Keratinocyte (primary cell): Measurements from ENCODE around the gene FAM13B. TPM values are rescaled to one million over a fixed set of nuclear protein-coding genes. Genes with fewer than 3 reads are reported as not detected.

Source experiments
- DNase-seq: peaks from one replicate; pipeline ENCODE4 v3.0.0-alpha.2; 2011; ENCODE audit warnings: low read depth, missing footprints, low spot score
- FAIRE-seq: peaks from 2 replicates; lab custom pipeline; 2011; peaks lifted over from hg19 to GRCh38; lab: Jason Lieb, UNC
- H2AFZ ChIP-seq: 2 replicates; pipeline ENCODE4 v1.6.0; 2012; ENCODE audit warnings: low read length, control low read depth, inconsistent platforms; ENCODE audit not compliant: control insufficient read depth
- H3K27ac ChIP-seq: 2 replicates; pipeline ENCODE4 v1.5.1; 2011; ENCODE audit warnings: low read length; ENCODE audit not compliant: control insufficient read depth, insufficient read depth
- H3K27me3 ChIP-seq: 3 replicates; pipeline ENCODE4 v1.6.0; 2011; ENCODE audit warnings: low read length; ENCODE audit not compliant: control insufficient read depth, insufficient read depth; ENCODE audit errors: extremely low read depth
- H3K36me3 ChIP-seq, 2 experiments: 2 replicates in 1 of 2; 3 replicates in 1 of 2; pipeline ENCODE4 v1.5.1; 2011; ENCODE audit warnings: low read length in 2 of 2, mild to moderate bottlenecking in 1 of 2; ENCODE audit not compliant: control insufficient read depth in 2 of 2, insufficient read depth in 2 of 2; ENCODE audit errors: extremely low read depth in 1 of 2
- H3K4me1 ChIP-seq: 3 replicates; pipeline ENCODE4 v1.5.1; 2011; ENCODE audit warnings: low read length; ENCODE audit not compliant: control insufficient read depth, insufficient read depth; ENCODE audit errors: extremely low read depth
- H3K4me2 ChIP-seq: 3 replicates; pipeline ENCODE4 v1.6.0; 2011; ENCODE audit warnings: low read depth, low read length; ENCODE audit not compliant: control insufficient read depth, insufficient read depth; ENCODE audit errors: extremely low read depth
- H3K4me3 ChIP-seq, 3 experiments: fragments of 200-600 bp in 1 of 3; sonication (generic) in 1 of 3; 2 replicates in 2 of 3; 3 replicates in 1 of 3; pipeline ENCODE4 v1.5.1; 2011 to 2016; ENCODE audit warnings: low read length in 3 of 3, mild to moderate bottlenecking in 3 of 3, control low read depth in 2 of 3, inconsistent platforms in 1 of 3, low read depth in 1 of 3, mixed read lengths in 1 of 3, mixed run types in 1 of 3, moderate library complexity in 1 of 3; ENCODE audit not compliant: control insufficient read depth in 2 of 3, insufficient read depth in 2 of 3; ENCODE audit errors: extremely low read depth in 1 of 3
- H3K79me2 ChIP-seq: 2 replicates; pipeline ENCODE4 v1.6.0; 2012; ENCODE audit warnings: low read length; ENCODE audit not compliant: control insufficient read depth, insufficient read depth
- H3K9ac ChIP-seq: 3 replicates; pipeline ENCODE4 v1.6.0; 2011; ENCODE audit warnings: low read length; ENCODE audit not compliant: control insufficient read depth, insufficient read depth; ENCODE audit errors: extremely low read depth
- H3K9me1 ChIP-seq: 3 replicates; pipeline ENCODE4 v1.6.0; 2011; ENCODE audit warnings: low read length; ENCODE audit not compliant: control insufficient read depth, insufficient read depth; ENCODE audit errors: extremely low read depth
- H3K9me3 ChIP-seq: 2 replicates; pipeline ENCODE4 v1.5.1; 2012; ENCODE audit warnings: low read depth, low read length; ENCODE audit not compliant: control insufficient read depth
- H4K20me1 ChIP-seq: 3 replicates; pipeline ENCODE4 v1.6.0; 2011; ENCODE audit warnings: low read length; ENCODE audit not compliant: control insufficient read depth, insufficient read depth; ENCODE audit errors: extremely low read depth
- CTCF ChIP-seq, 3 experiments: IDR thresholded peaks in 1 of 3; conservative IDR thresholded peaks in 1 of 3; optimal IDR thresholded peaks in 1 of 3; 2 replicates in 2 of 3; 3 replicates in 1 of 3; pipeline versions ENCODE3 to v1.5.1; 2011; ENCODE audit warnings: low read length in 3 of 3, mild to moderate bottlenecking in 3 of 3, moderate library complexity in 2 of 3, control low read depth in 1 of 3, inconsistent platforms in 1 of 3; ENCODE audit not compliant: insufficient read depth in 2 of 3; ENCODE audit errors: extremely low read depth in 1 of 3
- EZH2 ChIP-seq: IDR thresholded peaks from one replicate; pipeline ENCODE4 v1.6.1; 2012; ENCODE audit warnings: inconsistent platforms, mild to moderate bottlenecking, low read length, moderate library complexity
- dilution Hi-C: fragments of 300-500 bp; cut with MboI; formaldehyde crosslinking; loops from one replicate; pipeline ENCODE4 v1.7.0; 2020; ENCODE audit warnings: low sequenced_read_pairs; ENCODE audit not compliant: extremely low pct_ligation_motif_present
- polyA plus RNA-seq, 5 experiments: library from polyadenylated mRNA; depleted of rRNA in 3 of 5; stranded (reverse) in 3 of 5; stranded (forward) in 1 of 5; unstranded in 1 of 5; fragments of >200 nt; gene quantifications; 1 replicate in 1 of 5; 2 replicates in 3 of 5; 3 replicates in 1 of 5; pipeline versions ENCODE4 v1.2.1 to v1.2.3, GENCODE V29; 2011 to 2012; ENCODE audit warnings: missing spikeins in 2 of 5, low read depth in 1 of 5, low replicate concordance in 1 of 5

Gene FAM13B
- polyA plus RNA-seq, 1 donor (not counting 4 experiments of a cell fraction or from before 2014, with no cell fraction given): 12.9 TPM

- Histone ChIP-seq H3K9me1 (no peaks in the 10 kb centered on the region), H3K36me3 (peaks cover 3 to 8% of the 10 kb centered on the region in 2 experiments), H3K9me3 (no peaks in the 10 kb centered on the region), H3K27ac (no peak overlapping the region), H3K4me3 (no peak overlapping the region), H3K79me2 (peaks cover 38% of the 10 kb centered on the region), H3K4me1 (peaks cover 5% of the 10 kb centered on the region), H2AFZ (no peak overlapping the region), H3K9ac (no peak overlapping the region), H4K20me1 (no peaks in the 10 kb centered on the region), H3K27me3 (no peaks in the 10 kb centered on the region), H3K4me2 (no peak overlapping the region)
- no peak for FAIRE-seq
- no peak for DNase-seq
- dilution Hi-C loops: no loop called here
- TF ChIP-seq EZH2: no peak
- TF ChIP-seq CTCF (optimal IDR thresholded peaks at IDR 0.05 in 1 of 3, IDR thresholded peaks at IDR 0.05 in 1 of 3, conservative IDR thresholded peaks at IDR 0.05 in 1 of 3; ENCODE audit: extremely low read depth in 1 of 3, insufficient read depth in 2 of 3, low read length in 3 of 3): no peak
These were observed 37.7 kb downstream of the FAM13B start for GRCh38 chr5:137995077-137995748.

GRCh38 chr5:137994556-137994955 is 38.3 kb downstream of the FAM13B start:
- H3K27me3 ChIP-seq: no peaks in the 10 kb centered on the region
- no peak overlapping the region for H2AFZ ChIP-seq
- no peak for FAIRE-seq
- no peak overlapping the region for H3K9ac ChIP-seq
- H3K9me3 ChIP-seq: no peaks in the 10 kb centered on the region
- H3K27ac ChIP-seq: no peak overlapping the region
- H3K79me2 ChIP-seq: peaks cover 38% of the 10 kb centered on the region
- peaks cover 5% of the 10 kb centered on the region for H3K4me1 ChIP-seq
- DNase-seq: no peak
- dilution Hi-C loops: no loop called here
- peaks cover 3 to 8% of the 10 kb centered on the region in 2 experiments for H3K36me3 ChIP-seq
- H4K20me1 ChIP-seq: no peaks in the 10 kb centered on the region
- no peak overlapping the region for H3K4me3 ChIP-seq
- TF ChIP-seq CTCF (optimal IDR thresholded peaks at IDR 0.05 in 1 of 3, IDR thresholded peaks at IDR 0.05 in 1 of 3, conservative IDR thresholded peaks at IDR 0.05 in 1 of 3; ENCODE audit: extremely low read depth in 1 of 3, insufficient read depth in 2 of 3, low read length in 3 of 3): no peak
- no peak for TF ChIP-seq EZH2
- no peak overlapping the region for H3K4me2 ChIP-seq
- H3K9me1 ChIP-seq: no peaks in the 10 kb centered on the region
